DOHH2 (cell line): Measurements from ENCODE around the gene EXD3.

Source experiments
- H3F3A ChIP-seq: fragments of 200-600 bp; sonication (generic), shearing (Covaris generic); 2 replicates; pipeline ENCODE4 v1.6.0; 2016; ENCODE audit warnings: antibody characterized with exemption, mild to moderate bottlenecking; ENCODE audit not compliant: control insufficient read depth, insufficient read depth
- H3K27ac ChIP-seq: fragments of 200-600 bp; sonication (generic); 2 replicates; pipeline ENCODE4 v1.5.1; 2014; ENCODE audit warnings: low read depth, mild to moderate bottlenecking, low read length, moderate library complexity
- H3K27me3 ChIP-seq: fragments of 200-600 bp; sonication (generic); 2 replicates; pipeline ENCODE4 v1.6.1; 2014; ENCODE audit warnings: mild to moderate bottlenecking, low read length, mixed read lengths; ENCODE audit not compliant: control insufficient read depth
- H3K36me3 ChIP-seq: fragments of 200-600 bp; sonication (generic); 2 replicates; pipeline ENCODE4 v1.6.1; 2014; ENCODE audit warnings: mild to moderate bottlenecking, low read length, moderate library complexity, mixed read lengths; ENCODE audit not compliant: control insufficient read depth
- H3K4me1 ChIP-seq: fragments of 200-600 bp; sonication (generic); 2 replicates; pipeline ENCODE4 v1.6.1; 2014; ENCODE audit warnings: mild to moderate bottlenecking, low read length, mixed read lengths; ENCODE audit not compliant: control insufficient read depth
- H3K4me2 ChIP-seq: fragments of 200-600 bp; sonication (generic); 2 replicates; pipeline ENCODE4 v1.6.0; 2014; ENCODE audit warnings: mild to moderate bottlenecking, low read length, moderate library complexity
- H3K4me3 ChIP-seq: fragments of 200-600 bp; sonication (generic); 2 replicates; pipeline ENCODE4 v1.5.1; 2014; ENCODE audit warnings: mild to moderate bottlenecking, low read length, mixed read lengths
- H3K79me2 ChIP-seq: fragments of 200-600 bp; sonication (generic); 2 replicates; pipeline ENCODE4 v1.6.1; 2014; ENCODE audit warnings: mild to moderate bottlenecking, low read length, mixed read lengths; ENCODE audit not compliant: control insufficient read depth
- H3K9me2 ChIP-seq: fragments of 200-600 bp; sonication (generic); replicated peaks from 2 replicates; pipeline ENCODE4 v1.6.1; 2014; ENCODE audit warnings: mild to moderate bottlenecking, low read length, mixed read lengths; ENCODE audit not compliant: control insufficient read depth
- H3K9me3 ChIP-seq: fragments of 200-600 bp; sonication (generic); 2 replicates; pipeline ENCODE4 v1.6.1; 2014; ENCODE audit warnings: antibody characterized with exemption, low read length, mixed read lengths; ENCODE audit not compliant: control insufficient read depth, insufficient read depth
- H4K20me1 ChIP-seq: fragments of 200-600 bp; sonication (generic); 2 replicates; pipeline ENCODE4 v1.6.0; 2014; ENCODE audit warnings: low read depth, mild to moderate bottlenecking, antibody characterized with exemption, low read length, moderate library complexity; ENCODE audit not compliant: control insufficient read depth, insufficient read depth
- CTCF ChIP-seq: fragments of 200-600 bp; sonication (generic); IDR thresholded peaks from one replicate; pipeline ENCODE4 v1.5.1; 2014; ENCODE audit warnings: antibody characterized with exemption, mild to moderate bottlenecking, low read depth, low read length; ENCODE audit not compliant: poor library complexity, severe bottlenecking
- EZH2phosphoT487 ChIP-seq: fragments of 200-600 bp; sonication (generic); IDR thresholded peaks from 2 replicates; pipeline ENCODE4 v1.6.1; 2017; ENCODE audit warnings: borderline replicate concordance, mild to moderate bottlenecking, antibody characterized with exemption, low read length, moderate library complexity, mixed read lengths

Gene EXD3

DNA sequence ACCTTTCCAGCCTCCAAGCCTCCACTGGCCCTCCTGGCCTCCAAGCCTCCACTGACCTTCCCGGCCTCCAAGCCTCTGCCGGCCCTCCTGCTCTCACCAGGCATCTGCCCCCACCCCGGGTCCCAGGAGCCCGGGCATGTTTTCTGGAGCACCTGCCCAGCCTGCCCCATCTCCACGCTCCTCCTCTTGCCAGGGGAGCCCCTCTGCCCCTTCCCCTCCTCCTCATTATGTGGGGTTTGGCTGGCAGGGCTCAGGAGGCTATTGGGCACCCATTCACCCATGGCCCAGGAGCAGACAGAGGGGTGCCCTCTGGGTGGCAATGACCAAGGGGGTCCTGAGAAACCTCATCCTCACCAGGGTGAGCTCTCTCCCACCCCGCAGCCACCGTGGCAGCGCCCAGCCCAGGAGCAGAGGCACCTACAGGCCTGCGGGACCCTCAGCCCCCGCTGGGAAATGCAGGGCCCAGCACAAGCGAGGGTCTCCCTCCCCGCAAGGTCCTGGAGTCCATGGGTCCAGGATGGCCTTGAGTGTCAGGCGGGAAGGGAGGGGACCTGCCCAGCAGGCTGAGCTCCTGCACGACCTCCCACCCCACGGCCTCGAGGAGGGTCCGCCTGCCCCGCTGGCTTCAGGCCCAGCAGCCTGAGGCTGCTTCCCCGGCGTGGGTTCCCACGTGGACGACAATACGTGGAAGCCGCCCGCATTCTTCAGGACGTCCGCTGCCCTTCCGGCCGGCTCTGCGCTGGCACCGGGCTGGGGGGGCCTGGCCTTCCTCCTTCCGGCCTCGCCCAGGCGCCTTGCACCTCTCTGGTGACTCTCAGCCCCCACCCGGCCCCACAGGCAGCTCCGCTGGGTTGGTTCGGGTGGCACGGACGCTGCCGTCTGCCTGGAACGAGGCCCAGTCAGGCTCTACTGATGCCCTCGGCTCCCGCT, 69.5 kb downstream of the EXD3 start:
- no peak overlapping the region for H3K4me2 ChIP-seq

GRCh38 chr9:137352511-137353222, 70.3 kb downstream of the EXD3 start:
- H3K9me3 ChIP-seq = peaks cover 63% of the 10 kb centered on the region

More for the DNA sequence above, 69.5 kb downstream of the EXD3 start:
- TF ChIP-seq EZH2phosphoT487 = no peak
- no peak for TF ChIP-seq CTCF
- H3K9me2 ChIP-seq = no peaks in the 10 kb centered on the region
- H3K79me2 ChIP-seq = no peaks in the 10 kb centered on the region
- H3K4me1 ChIP-seq = no peaks in the 10 kb centered on the region
- no peaks in the 10 kb centered on the region for H3K36me3 ChIP-seq
- no peaks in the 10 kb centered on the region for H3K27me3 ChIP-seq
- H3K9me3 ChIP-seq = peaks cover 58% of the 10 kb centered on the region
- no peak overlapping the region for H3K27ac ChIP-seq
- no peak overlapping the region for H3K4me3 ChIP-seq
- H4K20me1 ChIP-seq = no peaks in the 10 kb centered on the region
- H3F3A ChIP-seq = peaks cover 8% of the 10 kb centered on the region

GRCh38 chr9:137351781-137352501, 71.0 kb downstream of the EXD3 start:
- H3K27ac ChIP-seq = no peak overlapping the region
- TF ChIP-seq EZH2phosphoT487 = no peak
- no peak for TF ChIP-seq CTCF
- H3K27me3 ChIP-seq = no peaks in the 10 kb centered on the region
- no peaks in the 10 kb centered on the region for H3K4me1 ChIP-seq
- peaks cover 8% of the 10 kb centered on the region for H3F3A ChIP-seq
- no peak overlapping the region for H3K4me3 ChIP-seq
- H3K9me2 ChIP-seq = no peaks in the 10 kb centered on the region
- H3K36me3 ChIP-seq = no peaks in the 10 kb centered on the region
- H3K9me3 ChIP-seq = peaks cover 62% of the 10 kb centered on the region
- H4K20me1 ChIP-seq = no peaks in the 10 kb centered on the region
- no peaks in the 10 kb centered on the region for H3K79me2 ChIP-seq
- no peak overlapping the region for H3K4me2 ChIP-seq

More at GRCh38 chr9:137352511-137353222, 70.3 kb downstream of the EXD3 start:
- Histone ChIP-seq H3K4me3 (no peak overlapping the region), H3K9me2 (no peaks in the 10 kb centered on the region), H3K4me1 (no peaks in the 10 kb centered on the region), H3K79me2 (no peaks in the 10 kb centered on the region), H3F3A (peaks cover 8% of the 10 kb centered on the region), H3K4me2 (no peak overlapping the region), H4K20me1 (no peaks in the 10 kb centered on the region), H3K27me3 (no peaks in the 10 kb centered on the region), H3K36me3 (no peaks in the 10 kb centered on the region), H3K27ac (no peak overlapping the region)
- TF ChIP-seq EZH2phosphoT487 (no peak), CTCF (no peak)
